HCEC 1CT (cell line): ENCODE results near the gene OLFM1.
"Not testable (repeated sequence)": the region's sequence is repeated elsewhere in the genome, so short reads cannot be mapped to it uniquely, and the experiment has no call there.

Source experiments
- DNase-seq: peaks from one replicate; pipeline ENCODE4 v3.0.0-alpha.2; 2017

Gene OLFM1

GRCh38 chr9:135156525-135157510, 69.3 kb downstream of the OLFM1 start:
- no peak for DNase-seq

GRCh38 chr9:135157856-135158563, 70.5 kb downstream of the OLFM1 start:
- no peak for DNase-seq

- DNase-seq = no peak
These were observed 71.1 kb downstream of the OLFM1 start for GRCh38 chr9:135158564-135158937.

GRCh38 chr9:135159801-135160200, 72.3 kb downstream of the OLFM1 start:
- no peak for DNase-seq

- DNase-seq = no peak
These were observed 73.4 kb downstream of the OLFM1 start for GRCh38 chr9:135160862-135161261.

- DNase-seq = not testable (repeated sequence)
These were observed 75.1 kb downstream of the OLFM1 start for GRCh38 chr9:135162599-135162998.

GRCh38 chr9:135163023-135163780, 75.7 kb downstream of the OLFM1 start:
- DNase-seq = no peak

GRCh38 chr9:135164036-135164435, 76.6 kb downstream of the OLFM1 start:
- no peak for DNase-seq

- no peak for DNase-seq
These were observed 77.7 kb downstream of the OLFM1 start for GRCh38 chr9:135165003-135165711.

- no peak for DNase-seq
These were observed 78.5 kb downstream of the OLFM1 start for GRCh38 chr9:135165756-135166519.

GRCh38 chr9:135166565-135166964, 79.1 kb downstream of the OLFM1 start:
- DNase-seq = no peak

- no peak for DNase-seq
These were observed 79.9 kb downstream of the OLFM1 start for GRCh38 chr9:135167356-135167755.

- DNase-seq = no peak
These were observed 80.6 kb downstream of the OLFM1 start for GRCh38 chr9:135167849-135168655.

- DNase-seq = no peak
These were observed 82.3 kb downstream of the OLFM1 start for GRCh38 chr9:135169709-135170226.

GRCh38 chr9:135170535-135170934, 83.1 kb downstream of the OLFM1 start:
- DNase-seq = no peak
